T-helper 1 cell (primary cell): Measurements from ENCODE around the gene SAMM50.

Experiments used
- DNase-seq, 5 donors: peaks; one replicate each; pipeline ENCODE4 v3.0.0-alpha.2; 2012 to 2020

SAMM50 gene

DNA sequence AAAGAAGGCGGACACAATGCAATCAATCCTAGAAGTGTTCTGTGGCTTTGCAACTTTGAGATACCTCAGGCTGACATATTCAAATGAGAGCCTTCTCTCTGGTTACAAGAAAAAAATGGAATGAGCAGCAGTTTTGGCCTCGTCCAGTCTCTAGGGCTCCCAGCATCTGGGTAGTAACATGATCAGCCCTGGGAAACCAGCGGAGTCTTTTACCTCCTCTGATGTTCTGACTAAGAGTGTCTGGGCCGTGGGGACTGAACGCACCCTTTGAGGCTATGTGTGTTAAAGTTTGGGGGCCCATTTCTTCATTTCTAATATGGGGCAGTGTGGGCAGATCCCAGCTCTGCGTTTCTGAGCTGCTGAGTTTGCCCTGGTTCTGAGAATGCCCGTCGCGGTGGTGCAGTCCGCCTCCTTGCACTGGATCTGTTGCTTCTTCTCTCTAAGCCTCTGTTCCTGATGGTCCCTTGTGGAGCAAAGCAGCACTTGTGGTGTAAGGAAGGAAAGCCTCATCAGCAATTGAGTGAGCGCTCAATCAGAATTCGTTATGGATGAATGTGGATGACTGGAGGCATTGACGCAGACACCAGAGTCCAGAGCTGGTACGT, 77.0 kb downstream of the SAMM50 start:
- no peak for DNase-seq

DNA sequence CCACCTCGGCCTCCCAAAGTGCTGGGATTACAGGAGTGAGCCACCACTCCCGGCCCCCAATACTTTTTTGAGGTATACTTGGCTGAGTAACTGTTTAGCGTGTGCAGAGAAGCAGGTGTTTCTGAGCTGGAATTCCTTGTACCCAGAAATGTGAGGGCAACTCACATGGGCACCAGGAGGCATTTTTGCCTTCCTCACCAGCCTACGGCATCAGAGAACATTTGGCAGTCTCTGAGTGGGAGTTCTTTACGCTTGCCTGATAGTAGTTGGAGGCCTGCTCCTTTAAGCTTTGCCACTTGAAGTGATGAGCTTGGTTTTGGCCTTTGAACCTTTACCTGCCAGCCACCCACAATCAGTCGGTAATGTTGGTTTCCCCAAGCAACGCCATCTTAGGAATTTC, 78.0 kb downstream of the SAMM50 start:
- no peak for DNase-seq

DNA sequence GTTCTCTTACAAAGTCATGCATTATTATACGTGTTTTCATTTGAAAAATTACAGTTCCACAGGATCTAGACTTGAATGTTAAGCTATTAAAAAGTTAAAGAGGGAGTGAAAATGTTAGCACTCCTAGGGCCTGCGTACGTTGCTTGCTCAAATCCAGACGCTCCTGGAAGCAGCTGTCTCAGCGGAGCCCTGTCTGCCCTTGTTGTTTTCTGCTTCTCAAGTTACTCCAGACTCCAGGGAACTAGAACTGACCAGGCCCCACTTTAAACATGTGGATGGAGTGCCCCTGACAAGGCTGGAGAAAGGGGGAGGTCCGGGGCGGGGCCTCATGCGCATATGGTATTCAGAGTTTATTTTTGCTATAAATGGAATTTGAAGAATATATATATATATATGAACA, 78.5 kb downstream of the SAMM50 start:
- no peak for DNase-seq

DNA sequence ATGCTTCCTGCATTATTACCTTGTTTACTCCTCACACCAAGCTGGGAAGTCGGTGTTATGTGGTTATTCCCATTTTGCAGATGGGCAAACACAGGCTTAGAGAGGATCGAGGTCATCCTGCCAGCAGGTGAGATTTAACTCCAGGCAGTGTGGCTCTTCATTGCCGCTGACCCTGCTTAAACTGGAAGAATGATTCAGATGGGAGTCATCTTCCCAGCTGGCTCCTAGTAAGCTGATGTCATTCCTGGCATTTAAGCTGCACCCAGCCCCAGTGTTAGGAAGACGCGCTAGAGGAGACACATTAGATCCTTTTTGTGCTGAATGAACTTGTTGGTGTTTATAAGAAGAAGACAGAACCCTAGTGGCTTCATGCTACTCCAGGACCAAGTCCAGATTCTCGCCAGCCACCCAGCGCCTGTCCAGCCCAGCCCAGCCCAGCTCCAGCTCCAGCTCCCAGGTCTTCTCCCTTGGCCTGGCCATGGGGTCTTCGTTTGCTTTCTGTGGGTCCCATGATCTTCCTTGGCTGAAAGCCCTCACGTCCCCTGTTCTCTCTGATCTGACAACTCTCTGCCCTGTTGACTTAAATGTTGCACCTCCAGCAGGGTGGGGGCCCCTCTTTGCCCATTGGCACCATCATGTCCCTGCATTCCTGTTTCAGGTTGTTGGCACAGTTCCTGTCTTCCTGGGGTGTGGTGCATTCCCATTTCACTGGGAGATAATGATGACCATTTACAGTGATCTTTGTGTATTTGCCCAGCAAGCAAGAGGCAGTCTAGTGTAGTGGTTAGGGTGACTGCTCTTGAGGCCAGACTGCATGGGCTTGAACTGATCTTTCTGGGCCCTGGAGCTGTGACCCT, 82.5 kb downstream of the SAMM50 start:
- no peak for DNase-seq

DNA sequence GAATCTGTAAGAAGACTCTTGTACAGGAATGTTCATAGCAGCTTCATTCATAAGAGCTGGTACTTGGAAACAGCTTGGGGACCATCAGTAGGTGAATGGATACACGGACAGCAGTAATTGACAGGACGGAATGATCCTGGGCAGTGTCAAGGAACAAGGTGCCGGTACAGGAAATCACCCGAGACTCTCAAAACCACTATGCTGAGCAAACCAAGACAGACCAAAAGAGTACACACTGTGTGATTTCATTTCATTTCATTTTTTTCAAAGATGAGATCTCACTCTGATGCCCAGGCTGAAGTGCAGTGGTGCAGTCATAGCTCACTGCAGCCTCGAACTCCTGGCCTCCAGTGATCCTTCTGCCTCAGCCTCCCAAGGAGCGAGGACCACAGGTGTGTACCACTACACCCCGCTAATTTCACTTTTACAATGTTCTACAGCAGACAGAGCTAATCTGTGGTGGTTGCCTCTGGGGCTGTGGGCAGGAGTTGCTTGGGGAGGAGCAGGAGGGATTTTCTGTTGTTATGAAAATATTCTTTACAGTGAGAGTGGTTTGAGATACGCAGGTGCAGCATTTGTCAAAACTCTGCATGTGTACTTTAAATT, 84.4 kb downstream of the SAMM50 start:
- DNase-seq, result no peak

DNA sequence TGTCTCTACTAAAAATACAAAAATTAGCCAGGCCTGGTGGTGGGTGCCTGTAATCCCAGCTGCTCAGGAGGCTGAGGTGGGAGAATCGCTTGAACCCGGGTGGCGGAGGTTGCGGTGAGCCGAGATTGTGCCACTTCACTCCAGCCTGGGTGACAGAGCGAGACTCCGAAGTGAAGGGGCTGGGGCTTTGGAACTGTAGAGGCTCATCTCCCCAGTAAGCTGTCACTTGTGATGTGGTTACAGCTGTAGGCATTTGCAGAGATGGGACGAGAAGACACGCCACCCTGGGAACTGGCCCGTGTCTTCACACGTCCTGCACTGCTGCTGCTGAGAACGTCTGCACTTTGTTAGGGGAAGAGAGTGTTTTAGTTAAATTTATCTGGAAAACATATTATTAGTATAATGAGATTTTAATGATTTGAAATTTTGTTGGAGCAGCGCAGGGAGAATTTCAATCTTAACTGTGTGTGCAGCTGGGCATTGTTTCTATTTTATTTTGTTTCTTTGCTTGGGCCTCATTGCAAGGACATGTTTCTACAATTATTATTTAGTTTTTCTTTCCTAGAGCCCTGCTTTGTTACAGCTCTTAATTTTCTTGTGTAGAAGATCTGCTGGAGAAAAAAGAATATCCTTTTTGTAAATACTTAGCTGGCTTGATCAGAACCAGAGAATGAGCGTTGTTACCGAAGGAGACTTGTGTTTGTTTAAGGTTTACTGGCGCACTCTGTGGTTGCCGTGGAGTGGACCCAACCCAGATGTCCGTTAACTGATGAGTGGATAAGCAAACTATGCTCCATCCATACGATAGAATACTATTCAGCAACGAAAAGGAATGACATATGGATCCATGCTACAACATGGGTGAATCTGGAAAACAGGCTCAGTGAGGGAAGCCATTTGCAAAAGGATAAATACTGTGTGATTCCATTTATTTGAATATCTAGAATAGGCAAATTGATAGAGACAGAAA, 87.3 kb downstream of the SAMM50 start:
- DNase-seq, result no peak

DNA sequence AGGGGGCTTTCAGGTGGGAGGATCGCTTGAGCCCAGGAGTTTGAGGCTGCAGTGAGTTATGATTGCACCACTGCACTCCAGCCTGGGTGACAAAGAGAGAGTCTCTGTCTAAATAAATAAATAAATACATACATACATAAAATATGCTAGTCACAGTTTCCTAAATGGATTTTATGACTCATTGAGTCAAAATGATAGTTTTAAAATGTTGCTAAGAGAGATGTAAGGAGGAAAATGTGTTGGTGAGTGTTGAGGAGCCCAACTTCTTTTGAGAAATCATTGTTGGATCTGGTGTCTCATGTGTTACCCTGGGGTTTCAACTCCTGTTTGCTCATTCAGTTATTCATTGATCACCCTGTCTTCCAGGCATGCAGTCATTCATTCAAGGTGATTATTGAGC, 89.9 kb downstream of the SAMM50 start:
- DNase-seq, result no peak
